Right lobe of liver (tissue), 4 donors: ENCODE data around the gene RAPGEFL1.

Experiments used
- CTCF ChIP-seq, 4 donors: fragments of 200-600 bp in 3 of 4; fragments of 450-650 bp in 1 of 4; IDR thresholded peaks; one replicate each; pipeline versions ENCODE4 v1.5.1 to v1.8.0; 2016 to 2022; ENCODE audit warnings: antibody characterized with exemption in 4 of 4, mild to moderate bottlenecking in 2 of 4
- POLR2A ChIP-seq: fragments of 450-650 bp; IDR thresholded peaks from one replicate; pipeline ENCODE4 v1.6.1; 2017; ENCODE audit warnings: antibody characterized with exemption, mild to moderate bottlenecking
- donor health status: DM: no; HTN: no; CAD: no.
- donor health status: DM: no; HTN: no; CAD: no.
- donor health status: DM: no; HTN: yes; CAD: no.

- TF ChIP-seq CTCF (IDR thresholded peaks at IDR 0.05) (no peak), POLR2A (no peak)
Observed at GRCh38 chr17:40192961-40193360, 15.7 kb downstream of the RAPGEFL1 start.
